Activated naive CD4-positive, alpha-beta T cell treated with anti-CD3 and anti-CD28 coated beads, Interleukin-2, amount 50 U/mL, for 72 hours (primary cell): ENCODE data around the gene SMAP1. TPM values are rescaled to one million over a fixed set of nuclear protein-coding genes. Genes with fewer than 3 reads are reported as not detected.

Experiments used
- ATAC-seq, 2 donors: fragments of 150-1000 bp; cut with Tn5 transposase; 2 replicates each; pipeline ENCODE4 v1.10.0; 2021; ENCODE audit warnings: mild to moderate bottlenecking in 2 of 2, moderate library complexity in 2 of 2
- DNase-seq, 2 donors: peaks; one replicate each; pipeline ENCODE4 v3.0.0; 2021 to 2022; ENCODE audit warnings: low spot score in 2 of 2
- H3K27ac Mint-ChIP-seq, 2 donors: one replicate each; pipeline ENCODE4 v1.8.0; 2022; ENCODE audit warnings: mild to moderate bottlenecking in 2 of 2, mixed read lengths in 2 of 2
- H3K36me3 Mint-ChIP-seq, 2 donors: one replicate each; pipeline ENCODE4 v1.8.0; 2022; ENCODE audit warnings: mixed read lengths in 2 of 2
- H3K9me3 Mint-ChIP-seq, 2 donors: one replicate each; pipeline ENCODE4 v1.8.0; 2022; ENCODE audit warnings: mixed read lengths in 2 of 2
- total RNA-seq, 2 donors: library from RNA; stranded (reverse); gene quantifications; one replicate each; pipeline ENCODE4 v1.2.3, GENCODE V29; 2022

Gene SMAP1
- total RNA-seq, 2 donors from 2014 or later: 20.4 to 23.6 TPM

- ATAC-seq: no peak
- H3K9me3 Mint-ChIP-seq: no peaks in the 10 kb centered on the region
- H3K27ac Mint-ChIP-seq: no peak overlapping the region
- DNase-seq: no peak
- H3K36me3 Mint-ChIP-seq: no peaks in the 10 kb centered on the region
Measured at GRCh38 chr6:70843328-70843918, 175.7 kb downstream of the SMAP1 start.

DNA sequence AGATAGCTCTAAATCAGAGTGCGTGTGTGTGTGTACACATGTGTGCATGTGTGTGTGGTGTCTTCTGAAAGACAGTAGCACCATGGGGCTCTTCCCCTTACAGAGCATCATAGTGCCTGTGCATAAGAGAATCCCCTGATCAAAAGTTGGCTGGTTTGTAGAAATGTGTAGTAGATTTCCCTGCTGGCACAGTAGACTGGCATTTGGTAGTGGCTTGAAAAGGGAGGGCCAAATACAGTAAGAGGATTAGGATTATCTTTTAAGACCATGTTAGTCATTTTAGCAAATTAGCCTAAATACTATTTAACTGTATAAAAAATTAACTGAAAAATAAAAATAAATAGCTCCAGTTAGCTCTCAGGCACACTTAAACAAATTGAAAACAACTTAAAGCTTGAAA is 176.6 kb downstream of the SMAP1 start:
- DNase-seq (no peak), ATAC-seq (no peak)
- H3K27ac Mint-ChIP-seq: no peak overlapping the region
- H3K9me3 Mint-ChIP-seq: no peaks in the 10 kb centered on the region
- H3K36me3 Mint-ChIP-seq: no peaks in the 10 kb centered on the region

GRCh38 chr6:70846207-70846835 is 178.6 kb downstream of the SMAP1 start:
- no peaks in the 10 kb centered on the region for H3K36me3 Mint-ChIP-seq
- no peak overlapping the region for H3K27ac Mint-ChIP-seq
- no peaks in the 10 kb centered on the region for H3K9me3 Mint-ChIP-seq
- DNase-seq (no peak), ATAC-seq (no peak)

- ATAC-seq: no peak
- no peaks in the 10 kb centered on the region for H3K36me3 Mint-ChIP-seq
- no peak for DNase-seq
- H3K27ac Mint-ChIP-seq: no peak overlapping the region
- H3K9me3 Mint-ChIP-seq: no peaks in the 10 kb centered on the region
Measured at GRCh38 chr6:70847106-70848084, 179.7 kb downstream of the SMAP1 start.

GRCh38 chr6:70849348-70850069 is 181.8 kb downstream of the SMAP1 start:
- no peak overlapping the region for H3K27ac Mint-ChIP-seq

GRCh38 chr6:70852667-70853246 is 185.1 kb downstream of the SMAP1 start:
- no peaks in the 10 kb centered on the region for H3K9me3 Mint-ChIP-seq
- ATAC-seq (no peak), DNase-seq (no peak)
- no peak overlapping the region for H3K27ac Mint-ChIP-seq
- H3K36me3 Mint-ChIP-seq: no peaks in the 10 kb centered on the region

More at GRCh38 chr6:70849348-70850069, 181.8 kb downstream of the SMAP1 start:
- DNase-seq: no peak
- H3K9me3 Mint-ChIP-seq: no peaks in the 10 kb centered on the region
- no peaks in the 10 kb centered on the region for H3K36me3 Mint-ChIP-seq
- no peak for ATAC-seq

DNA sequence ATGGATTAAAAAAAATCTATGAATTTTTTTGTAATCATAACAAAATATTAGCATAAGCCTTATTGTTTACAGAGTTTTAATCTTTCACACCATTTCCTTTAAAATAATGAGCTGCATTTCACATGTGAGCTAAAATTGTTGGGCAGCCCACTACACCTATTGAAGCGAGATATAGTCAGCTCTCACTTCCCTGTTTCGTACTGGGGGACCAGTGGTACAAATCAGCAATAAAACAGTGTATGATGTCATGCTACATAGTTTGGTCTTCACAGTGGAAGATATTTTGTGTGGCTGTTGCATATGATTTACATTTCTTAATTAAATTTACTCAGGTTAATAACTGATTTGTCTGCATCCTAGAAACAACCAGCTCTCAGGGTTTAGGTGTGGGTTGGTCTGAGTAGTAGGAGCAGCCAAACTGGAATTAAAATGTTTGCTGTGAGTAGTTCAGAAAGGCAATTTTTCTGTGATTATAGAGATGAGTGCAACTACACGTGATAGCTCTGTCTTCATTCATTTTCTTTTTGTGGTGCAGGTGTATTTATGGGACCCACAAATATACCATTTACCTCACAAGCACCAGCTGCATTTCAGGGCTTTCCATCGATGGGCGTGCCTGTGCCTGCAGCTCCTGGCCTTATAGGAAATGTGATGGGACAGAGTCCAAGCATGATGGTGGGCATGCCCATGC is 189.8 kb downstream of the SMAP1 start:
- ATAC-seq (no peak), DNase-seq (no peak)
- no peak overlapping the region for H3K27ac Mint-ChIP-seq
- H3K9me3 Mint-ChIP-seq: no peaks in the 10 kb centered on the region
- no peaks in the 10 kb centered on the region for H3K36me3 Mint-ChIP-seq

DNA sequence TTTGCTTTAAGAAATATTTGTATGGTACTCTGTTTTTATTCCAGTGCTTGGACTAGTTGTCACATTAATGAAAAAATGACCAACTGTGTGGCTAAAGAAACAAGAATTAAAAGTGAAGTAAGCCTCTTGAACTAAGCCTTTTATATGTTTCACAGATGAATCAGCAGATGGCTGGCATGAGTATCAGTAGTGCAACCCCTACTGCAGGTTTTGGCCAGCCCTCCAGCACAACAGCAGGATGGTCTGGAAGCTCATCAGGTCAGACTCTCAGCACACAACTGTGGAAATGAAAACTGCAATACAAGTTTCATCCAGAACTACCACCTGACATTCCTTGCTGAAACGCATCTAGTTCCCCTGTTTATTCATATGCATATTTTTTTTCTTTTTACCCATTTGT is 192.4 kb downstream of the SMAP1 start:
- H3K27ac Mint-ChIP-seq: no peak overlapping the region
- no peaks in the 10 kb centered on the region for H3K36me3 Mint-ChIP-seq
- DNase-seq (no peak), ATAC-seq (no peak)
- H3K9me3 Mint-ChIP-seq: no peaks in the 10 kb centered on the region

GRCh38 chr6:70860920-70861319 is 193.2 kb downstream of the SMAP1 start:
- H3K27ac Mint-ChIP-seq: no peak overlapping the region
- no peak for ATAC-seq

DNA sequence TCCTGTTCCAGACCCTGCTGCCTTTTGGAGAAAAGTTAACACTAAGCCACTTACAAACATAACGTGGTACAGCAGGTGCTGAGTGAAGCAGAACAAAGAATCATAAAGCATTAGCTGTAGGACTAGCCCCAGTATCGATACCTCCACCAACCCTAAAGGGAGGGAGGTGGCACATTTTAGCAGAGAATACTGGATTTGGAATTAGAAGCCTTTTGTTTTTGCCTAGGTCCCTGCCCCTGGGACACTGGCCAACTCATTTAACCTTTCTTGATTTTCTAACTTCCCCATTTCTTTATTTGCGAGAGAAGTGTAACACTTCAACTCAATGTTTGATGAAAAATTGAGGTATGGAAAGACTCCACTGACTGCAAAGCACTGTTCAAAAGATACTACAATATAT is 195.7 kb downstream of the SMAP1 start:
- DNase-seq (no peak), ATAC-seq (no peak)
- Mint-ChIP-seq H3K36me3 (peaks cover 0 to 4% of the 10 kb centered on the region in 2 donors), H3K27ac (no peak overlapping the region), H3K9me3 (peaks cover 0 to 4% of the 10 kb centered on the region in 2 donors)

More at GRCh38 chr6:70860920-70861319, 193.2 kb downstream of the SMAP1 start:
- Mint-ChIP-seq H3K9me3 (no peaks in the 10 kb centered on the region), H3K36me3 (no peaks in the 10 kb centered on the region)
- no peak for DNase-seq

DNA sequence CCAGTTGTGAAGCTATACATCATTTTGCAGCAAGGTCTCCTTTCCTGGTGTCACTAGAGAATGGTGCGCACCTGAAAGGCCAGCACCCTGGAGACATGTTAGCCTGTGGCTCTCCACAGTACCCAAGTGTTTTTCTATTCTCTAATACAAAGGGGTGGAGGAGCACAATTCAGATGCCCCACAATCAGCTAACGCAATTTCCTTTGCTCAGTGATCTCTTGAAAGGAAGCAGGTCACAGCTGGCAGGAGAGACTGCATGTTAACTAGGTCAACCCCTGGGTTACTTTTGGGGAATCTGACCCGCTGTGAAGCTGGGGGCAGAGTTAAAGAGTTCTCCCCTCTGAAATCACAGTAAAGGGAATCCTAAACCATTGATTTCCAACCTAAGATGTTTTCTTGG is 196.7 kb downstream of the SMAP1 start:
- peaks cover 0 to 4% of the 10 kb centered on the region in 2 donors for H3K36me3 Mint-ChIP-seq
- ATAC-seq (no peak), DNase-seq (no peak)
- H3K27ac Mint-ChIP-seq: no peak overlapping the region
- peaks cover 0 to 4% of the 10 kb centered on the region in 2 donors for H3K9me3 Mint-ChIP-seq

DNA sequence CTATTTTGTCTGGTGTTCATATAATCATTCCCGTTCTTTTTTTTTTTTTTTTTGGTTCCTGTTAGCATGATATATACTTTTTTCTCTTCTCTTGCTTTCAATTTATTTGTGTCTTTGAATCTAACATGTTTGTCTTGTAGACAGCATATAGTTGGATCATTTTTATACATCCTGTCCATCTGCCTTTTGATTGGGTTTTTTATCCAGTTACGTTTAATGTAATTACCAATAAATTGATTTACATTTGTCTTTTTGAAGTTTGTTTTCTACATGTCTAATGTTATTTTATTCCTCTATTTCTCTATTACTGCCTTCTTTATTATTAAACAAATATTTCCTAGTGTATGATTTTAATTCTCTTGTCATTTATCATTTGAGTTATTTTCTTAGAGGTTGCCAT is 204.8 kb downstream of the SMAP1 start:
- Mint-ChIP-seq H3K36me3 (peaks cover 13 to 16% of the 10 kb centered on the region in 2 donors), H3K27ac (no peak overlapping the region), H3K9me3 (peaks cover 4 to 20% of the 10 kb centered on the region in 2 donors)
- DNase-seq (no peak), ATAC-seq (no peak)

- ATAC-seq (no peak), DNase-seq (no peak)
- no peak overlapping the region for H3K27ac Mint-ChIP-seq
- H3K9me3 Mint-ChIP-seq: peaks cover 4 to 20% of the 10 kb centered on the region in 2 donors
- H3K36me3 Mint-ChIP-seq: peaks cover 13 to 16% of the 10 kb centered on the region in 2 donors
Measured at GRCh38 chr6:70874181-70874913, 206.7 kb downstream of the SMAP1 start.

GRCh38 chr6:70879496-70879895 is 211.8 kb downstream of the SMAP1 start:
- ATAC-seq (no peak), DNase-seq (no peak)
- Mint-ChIP-seq H3K36me3 (no peaks in the 10 kb centered on the region), H3K27ac (no peak overlapping the region), H3K9me3 (no peaks in the 10 kb centered on the region)
